ENCODE data around the gene COL23A1. TPM values are rescaled to one million over a fixed set of nuclear protein-coding genes. Genes with fewer than 3 reads are reported as not detected.
"Not testable (repeated sequence)": the region's sequence is repeated elsewhere in the genome, so short reads cannot be mapped to it uniquely, and the experiment has no call there.

The COL23A1 gene
- total RNA-seq, 1 donor from 2014 or later, result 16.5 TPM

DNA sequence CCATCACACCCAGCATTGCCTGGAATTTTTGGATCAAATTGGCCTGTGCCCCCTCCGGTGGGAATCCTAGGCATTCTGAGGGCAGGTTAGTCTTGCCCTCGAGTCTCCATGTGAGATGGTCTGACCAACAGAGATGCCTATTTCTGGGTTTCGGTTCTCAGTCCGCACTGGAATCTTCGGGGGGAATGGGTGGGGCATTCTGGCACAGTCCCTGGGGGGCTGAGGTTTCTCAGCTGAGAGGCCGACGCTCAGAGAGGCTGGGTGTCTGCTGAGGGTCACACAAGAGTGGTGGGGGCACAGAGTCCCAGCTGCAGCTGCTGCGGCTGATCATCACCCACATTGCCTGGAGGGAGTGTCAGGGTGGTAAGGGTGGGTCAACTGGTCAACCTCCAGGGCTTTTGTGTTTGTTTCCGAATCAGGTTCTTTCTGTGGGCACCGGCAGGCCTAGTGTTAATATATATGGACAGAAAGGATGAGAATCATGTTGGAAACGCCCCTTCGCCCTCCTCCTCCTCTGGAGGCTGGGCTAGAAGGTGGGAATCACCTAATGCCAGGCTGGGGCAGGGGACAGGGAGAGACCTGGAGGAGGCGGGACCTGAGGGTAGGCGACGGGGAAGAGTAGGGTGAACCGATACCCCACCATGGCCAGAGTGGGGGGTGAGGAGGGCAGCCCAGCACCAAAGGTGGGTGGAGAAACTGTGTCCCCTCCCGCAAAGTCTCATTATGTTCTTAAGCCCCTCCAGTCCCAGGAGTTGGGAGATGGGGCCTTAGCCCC, 208.1 kb downstream of the COL23A1 start:
- no peak for DNase-seq (ENCODE audit: low spot score)
- intact Hi-C loops (cut with DNase I), result no loop called here

DNA sequence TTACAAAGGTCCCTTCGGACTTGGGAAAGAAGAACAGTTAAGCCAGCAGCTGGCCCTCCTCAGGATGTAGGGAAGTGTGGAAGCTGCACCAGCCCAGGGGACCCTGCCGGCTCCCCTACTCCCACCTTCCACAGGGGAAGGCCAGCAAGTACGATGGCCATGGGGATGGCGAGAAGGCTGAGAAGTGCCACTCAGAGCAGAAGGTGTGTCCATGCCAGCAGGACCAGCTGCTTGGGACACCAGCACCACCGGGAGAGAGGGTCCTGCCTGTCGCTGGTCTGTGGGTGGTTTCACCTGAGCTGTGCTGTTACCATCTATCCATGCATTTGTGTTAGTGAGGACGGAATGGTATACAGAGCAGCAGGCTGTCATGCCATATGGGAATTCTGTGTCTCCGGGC, 209.0 kb downstream of the COL23A1 start:
- no peak for DNase-seq (ENCODE audit: low spot score)
- intact Hi-C loops (cut with DNase I), result no loop called here

- intact Hi-C loops (cut with DNase I), result no loop called here
- DNase-seq (ENCODE audit: low spot score), result no peak
These were observed 209.6 kb downstream of the COL23A1 start for GRCh38 chr5:178380541-178381074.

- intact Hi-C loops (cut with DNase I), result no loop called here
- DNase-seq (ENCODE audit: low spot score), result no peak
These were observed 210.1 kb downstream of the COL23A1 start for GRCh38 chr5:178380086-178380485.

DNA sequence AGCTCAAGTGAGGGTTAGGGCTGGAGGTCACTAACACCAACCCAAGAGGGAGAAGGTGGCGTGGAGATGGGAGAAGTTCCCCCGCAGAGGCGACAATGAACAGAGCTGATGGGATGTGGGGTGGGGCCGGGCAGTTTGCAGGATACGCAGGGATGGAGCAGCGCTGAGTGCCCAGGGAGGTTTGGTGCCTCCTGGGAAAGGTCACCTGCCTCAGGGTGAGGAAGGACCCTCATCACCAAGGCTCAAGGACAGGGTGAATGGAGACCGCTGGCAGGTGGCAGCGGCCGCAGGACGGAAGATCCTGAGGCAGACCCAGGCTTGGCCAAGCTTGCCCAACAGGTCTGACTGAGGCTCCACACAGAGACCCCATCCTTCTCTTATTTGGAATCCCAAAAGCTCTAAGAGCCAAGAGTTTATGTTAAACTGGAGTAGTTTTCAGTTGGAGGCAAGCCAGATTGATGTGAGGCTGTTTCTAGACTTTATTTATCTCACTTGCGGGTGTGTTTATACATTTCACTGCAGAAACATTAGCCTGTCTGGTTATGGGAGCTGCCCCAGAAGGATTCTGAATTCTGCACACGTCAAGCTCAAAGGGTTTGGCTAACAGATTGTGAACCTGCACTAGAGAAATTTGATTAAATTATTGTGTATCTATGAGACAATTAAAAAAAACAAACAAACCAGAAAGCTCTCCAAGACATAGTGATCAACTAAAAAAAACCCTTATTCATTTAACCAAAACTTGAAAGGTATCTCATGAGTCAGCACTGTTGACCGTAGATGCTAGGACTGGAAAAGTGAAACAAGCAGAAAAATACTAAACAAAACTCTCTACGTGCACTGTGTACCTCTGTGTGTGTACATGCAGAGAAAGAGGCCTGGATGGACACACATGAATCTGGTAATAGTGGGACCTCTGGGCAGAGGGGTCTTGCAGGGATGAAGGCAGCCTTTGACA, 211.4 kb downstream of the COL23A1 start:
- no peak for DNase-seq (ENCODE audit: low spot score)
- intact Hi-C loops (cut with DNase I), result no loop called here

DNA sequence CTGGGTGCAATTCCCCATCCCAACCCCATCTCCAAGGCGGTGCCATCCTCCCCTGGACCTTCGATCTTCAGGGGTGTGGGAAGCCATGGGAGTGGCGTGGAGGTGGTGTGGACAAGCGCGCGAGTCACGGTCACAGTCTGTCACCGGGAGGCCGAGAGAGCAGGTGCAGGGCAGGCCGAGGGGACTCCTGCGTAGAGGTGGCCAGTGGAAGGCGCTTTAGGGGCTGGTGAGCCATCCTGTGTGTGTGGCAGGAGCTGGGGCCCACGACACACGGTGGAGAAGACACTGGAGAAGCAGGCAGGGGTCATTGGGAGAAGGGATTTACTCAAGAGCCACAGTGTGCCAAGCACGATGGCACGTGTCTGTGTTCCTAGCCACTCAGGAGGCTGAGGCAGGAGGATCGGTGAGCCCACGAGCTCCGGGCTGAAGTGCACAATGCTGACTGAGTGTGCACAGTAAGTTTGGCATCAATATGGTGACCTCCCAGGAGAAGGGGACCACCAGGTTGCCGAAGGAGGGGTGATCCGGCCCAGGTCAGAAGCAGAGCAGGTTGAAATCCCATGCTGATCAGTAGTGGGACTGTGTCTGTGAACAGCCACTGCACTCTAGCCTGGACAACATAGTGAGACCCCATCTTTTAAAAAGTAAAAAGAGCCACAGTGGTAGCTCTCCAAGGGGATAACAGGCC, 212.5 kb downstream of the COL23A1 start:
- intact Hi-C loops (cut with DNase I), result no loop called here
- no peak for DNase-seq (ENCODE audit: low spot score)

DNA sequence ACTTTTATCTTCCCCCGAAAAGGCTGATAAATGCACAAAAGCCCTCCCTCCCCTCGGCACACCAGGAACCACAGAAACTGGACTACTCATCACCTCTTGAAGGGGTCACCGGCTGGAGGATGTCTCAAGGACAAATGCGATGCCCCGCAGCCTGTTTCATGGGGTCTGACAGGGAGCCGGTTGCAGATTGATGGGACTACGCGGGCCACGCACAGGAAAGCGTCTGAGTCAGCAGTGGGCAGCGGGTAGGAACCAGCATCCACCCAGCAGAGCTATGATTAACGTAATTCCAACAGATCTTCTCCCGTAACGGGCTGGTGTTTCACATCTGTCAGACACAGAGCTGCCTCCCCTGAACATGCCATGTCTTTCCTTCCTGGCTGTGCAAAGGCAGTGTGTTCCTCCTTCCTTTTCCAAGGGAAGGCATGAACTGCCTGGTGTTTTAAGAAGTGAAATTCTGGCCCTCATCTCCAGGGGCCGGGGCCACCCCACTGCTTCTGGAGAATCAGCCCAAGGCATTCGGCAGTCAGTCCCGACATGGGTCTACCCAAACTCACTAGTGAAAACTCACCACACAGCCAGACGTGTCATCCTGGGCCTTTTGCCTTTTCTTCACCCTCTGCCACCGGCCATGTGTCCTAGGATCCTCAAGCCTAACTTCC, 213.1 kb downstream of the COL23A1 start:
- intact Hi-C loops (cut with DNase I), result no loop called here
- DNase-seq (ENCODE audit: low spot score), result no peak

DNA sequence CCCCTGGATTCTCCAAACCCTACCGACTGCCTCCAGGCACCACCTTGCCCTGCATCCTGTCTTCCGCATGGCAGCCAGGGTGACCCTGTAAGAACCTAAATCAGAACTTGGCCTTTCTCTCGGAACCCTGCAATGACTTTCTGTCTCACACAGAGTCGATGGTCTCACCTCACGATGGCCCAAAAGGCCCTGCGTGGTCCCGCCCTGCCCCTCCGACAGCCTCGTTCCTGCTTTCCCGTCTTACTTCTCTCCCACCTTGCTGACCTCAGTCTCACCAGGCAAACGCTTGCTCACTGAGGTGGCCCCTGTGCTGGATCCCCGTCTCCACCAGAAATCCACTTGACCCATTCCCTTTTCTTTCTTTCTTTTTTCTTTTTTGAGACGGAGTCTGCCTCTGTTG, 214.8 kb downstream of the COL23A1 start:
- intact Hi-C loops (cut with DNase I), result no loop called here
- DNase-seq (ENCODE audit: low spot score), result no peak

GRCh38 chr5:178373711-178374110, 216.5 kb downstream of the COL23A1 start:
- DNase-seq (ENCODE audit: low spot score), result no peak
- intact Hi-C loops (cut with DNase I), result no loop called here

DNA sequence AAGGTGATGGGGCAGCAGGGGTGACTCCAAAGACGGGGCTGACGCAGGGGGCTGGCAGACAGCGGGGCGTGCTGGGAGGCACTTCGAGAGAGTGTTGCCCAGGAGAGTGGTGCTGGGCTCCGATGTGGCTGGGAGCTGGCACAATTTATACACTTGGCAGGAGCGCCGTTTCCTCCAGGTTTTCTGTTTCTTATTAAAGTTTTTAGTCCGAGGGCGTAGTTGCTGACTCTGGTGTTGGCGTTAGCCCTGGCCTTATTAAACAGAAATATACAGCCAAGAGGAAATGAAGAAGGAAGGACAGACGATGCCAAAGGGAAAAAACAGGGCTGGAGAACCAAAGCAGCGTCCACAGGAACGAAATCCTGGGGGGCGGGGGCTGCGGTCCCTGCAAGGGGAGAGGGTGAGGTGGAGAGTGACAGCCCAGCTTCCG, 218.0 kb downstream of the COL23A1 start:
- DNase-seq (ENCODE audit: low spot score), result no peak
- intact Hi-C loops (cut with DNase I), result no loop called here

DNA sequence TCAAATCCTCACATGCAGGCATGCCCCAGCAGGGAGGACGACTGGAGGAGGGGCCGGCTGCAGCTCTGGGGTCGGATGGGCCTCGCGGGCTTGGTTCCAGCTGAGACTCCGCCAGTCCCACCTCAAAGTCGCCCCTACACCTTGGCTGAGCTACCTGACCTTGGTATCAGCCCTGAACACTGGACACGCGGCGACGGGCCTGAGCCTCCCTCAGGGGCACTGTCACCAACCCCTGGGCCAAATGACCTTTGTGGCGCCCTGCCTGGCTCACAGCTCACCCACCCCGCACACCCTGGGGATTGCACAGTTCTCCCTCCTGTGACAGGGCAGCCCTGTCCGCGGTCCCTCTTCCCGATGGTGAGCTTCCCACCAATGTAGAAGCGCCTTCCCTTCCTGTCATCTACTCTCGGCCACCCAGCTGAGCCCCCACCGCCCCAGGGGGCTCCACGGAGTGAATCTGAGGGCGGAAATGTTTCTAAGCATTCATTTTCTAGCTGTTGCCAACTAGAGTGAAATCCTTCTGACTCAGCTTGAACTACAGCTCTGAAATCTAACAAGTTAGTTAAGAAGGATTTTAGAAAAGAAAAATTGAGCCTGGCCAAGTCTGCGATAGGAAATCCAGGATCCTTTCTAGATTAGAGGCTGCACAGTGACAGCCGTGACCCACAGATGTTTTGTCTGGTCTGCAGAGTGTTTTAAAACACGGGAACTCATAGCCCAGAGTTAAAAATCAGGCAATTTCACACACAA, 218.7 kb downstream of the COL23A1 start:
- DNase-seq (ENCODE audit: low spot score), result no peak
- intact Hi-C loops (cut with DNase I), result no loop called here

- intact Hi-C loops (cut with DNase I), result no loop called here
- no peak for DNase-seq (ENCODE audit: low spot score)
These were observed 220.1 kb downstream of the COL23A1 start for GRCh38 chr5:178370102-178370501.

DNA sequence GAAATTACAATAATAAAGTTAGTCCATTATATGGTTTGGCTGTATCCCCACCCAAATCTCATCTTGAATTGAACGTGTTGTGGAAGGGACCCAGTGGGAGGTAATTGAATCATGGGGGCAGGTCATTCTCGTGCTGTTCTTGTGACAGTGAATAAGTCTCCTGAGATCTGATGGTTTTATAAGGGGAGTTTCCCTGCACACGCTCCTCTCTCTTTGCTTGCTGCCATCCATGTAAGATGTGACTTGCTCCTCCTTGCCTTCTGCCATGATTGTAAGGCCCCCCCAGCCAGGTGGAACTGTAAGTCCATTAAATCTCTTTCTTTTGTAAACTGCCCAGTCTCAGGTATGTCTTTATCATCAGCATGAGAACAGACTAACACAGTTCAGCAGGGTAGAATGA, 220.7 kb downstream of the COL23A1 start:
- DNase-seq (ENCODE audit: low spot score); intact Hi-C loops (cut with DNase I): not testable (repeated sequence)

DNA sequence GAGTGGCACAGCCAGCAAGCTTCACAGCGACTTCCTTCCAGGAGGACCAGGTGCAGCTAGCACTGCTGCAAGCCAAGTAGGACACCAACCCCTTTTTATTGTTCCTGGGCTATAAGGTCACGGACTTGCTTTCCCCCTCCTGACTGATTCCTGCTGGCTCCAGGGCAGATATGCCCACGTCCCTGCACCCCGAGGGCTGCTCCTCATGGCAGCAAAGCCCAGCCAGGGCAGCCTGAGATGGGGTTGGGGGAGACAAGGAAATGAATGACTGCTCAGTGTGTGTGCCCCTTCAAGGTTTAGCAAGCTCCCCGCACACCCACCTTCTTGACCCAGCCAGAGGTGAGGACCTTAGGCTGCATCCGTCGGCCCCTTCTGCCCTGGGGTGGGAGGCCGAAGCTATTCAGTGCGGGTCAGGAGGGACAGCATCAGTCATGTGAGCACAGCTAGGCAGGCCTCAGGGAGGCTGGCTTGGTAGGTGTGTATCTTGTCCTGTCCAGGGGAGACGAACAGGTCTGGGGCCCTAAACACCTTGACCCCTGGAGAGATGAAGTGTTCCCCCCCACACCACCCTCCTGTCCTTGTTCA, 221.4 kb downstream of the COL23A1 start:
- intact Hi-C loops (cut with DNase I), result no loop called here
- no peak for DNase-seq (ENCODE audit: low spot score)

GRCh38 chr5:178368274-178368673, 221.9 kb downstream of the COL23A1 start:
- no peak for DNase-seq (ENCODE audit: low spot score)

GRCh38 chr5:178367736-178368120, 222.5 kb downstream of the COL23A1 start:
- intact Hi-C loops (cut with DNase I), result no loop called here
- no peak for DNase-seq (ENCODE audit: low spot score)

More at GRCh38 chr5:178368274-178368673, 221.9 kb downstream of the COL23A1 start:
- intact Hi-C loops (cut with DNase I), result no loop called here

DNA sequence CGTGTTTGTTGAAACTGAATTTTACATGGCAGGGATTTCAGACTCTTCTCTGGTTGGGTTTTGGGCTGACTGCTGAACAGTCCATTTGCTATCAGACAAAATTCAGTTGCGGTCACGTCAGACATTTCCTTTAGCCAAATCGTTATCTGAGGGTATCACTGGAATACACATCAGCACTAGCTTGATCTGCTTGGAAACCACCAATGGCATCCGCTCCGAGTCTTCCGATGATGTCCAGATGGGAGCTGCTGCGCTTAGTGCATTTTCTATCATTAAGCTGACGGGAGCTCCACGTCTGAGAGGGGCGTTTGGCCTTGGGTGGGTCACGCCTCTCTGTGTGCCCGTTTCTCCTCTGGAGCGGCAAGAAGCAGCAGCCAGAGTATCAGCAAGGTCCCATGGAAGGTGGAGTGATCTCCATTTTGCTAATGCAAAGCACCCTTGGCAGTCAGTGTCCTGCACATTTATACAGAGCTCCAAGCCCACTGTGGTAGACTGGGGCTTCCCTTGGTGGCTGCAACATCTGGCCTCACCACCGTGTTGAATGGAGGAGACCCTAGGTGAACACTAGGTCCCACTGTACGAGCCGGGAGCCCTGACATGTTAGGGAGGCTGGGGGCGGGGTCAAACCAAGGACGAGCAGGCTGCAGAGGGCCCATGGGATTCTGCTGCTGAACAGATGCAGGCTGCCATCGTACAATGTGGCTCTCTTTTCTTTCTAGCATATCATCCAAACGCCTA, 223.0 kb downstream of the COL23A1 start:
- DNase-seq (ENCODE audit: low spot score), result no peak
- intact Hi-C loops (cut with DNase I), result no loop called here
